Measurements from ENCODE around the gene ITGA3.

The ITGA3 gene

DNA sequence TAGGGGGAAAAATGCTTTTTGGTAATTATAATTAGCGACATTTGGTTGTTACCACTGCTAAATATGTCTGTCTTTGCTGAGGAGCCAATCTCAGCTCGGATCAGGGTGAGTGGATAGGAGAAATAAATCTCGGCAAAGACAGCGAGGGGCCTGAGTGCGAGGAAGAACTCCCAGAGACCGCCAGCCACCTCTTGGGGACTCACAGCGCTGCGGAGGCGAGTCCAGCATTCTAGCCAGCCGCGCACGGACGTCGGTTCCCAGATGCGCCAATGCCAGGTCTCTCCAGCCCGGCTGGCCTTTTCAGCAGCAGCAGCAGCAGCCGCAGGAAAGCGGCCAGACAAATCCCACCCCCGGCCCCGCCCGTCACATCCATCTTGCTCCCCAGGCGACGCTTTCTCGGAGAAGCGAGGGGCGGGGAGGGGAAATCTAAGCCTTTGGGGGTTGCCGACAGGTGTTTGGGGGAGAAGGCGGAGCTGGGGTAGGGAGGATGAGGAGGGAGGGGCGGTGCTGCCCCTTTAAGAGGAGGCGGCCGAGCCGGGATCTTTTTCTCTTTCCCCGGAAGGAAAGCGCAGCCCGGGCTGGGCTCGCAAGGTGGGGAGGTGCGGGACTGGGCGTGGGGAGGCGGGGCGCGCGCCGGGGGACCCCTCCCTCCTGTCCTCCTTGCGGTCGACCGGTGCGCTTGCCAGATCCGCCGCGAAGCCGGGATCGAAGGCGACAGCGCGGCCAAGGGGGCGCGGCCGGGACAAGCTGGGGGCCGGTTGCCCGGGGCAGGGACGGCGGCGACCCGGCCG is at the start of gene ITGA3:
ITGA3 (plus strand) TSS at position 685 of the 791 bp plus-strand sequence. CDS start 330 bp downstream, outside the sequence.
- DNase-seq (ENCODE audit: low read depth), result peak; percentile 90

DNA sequence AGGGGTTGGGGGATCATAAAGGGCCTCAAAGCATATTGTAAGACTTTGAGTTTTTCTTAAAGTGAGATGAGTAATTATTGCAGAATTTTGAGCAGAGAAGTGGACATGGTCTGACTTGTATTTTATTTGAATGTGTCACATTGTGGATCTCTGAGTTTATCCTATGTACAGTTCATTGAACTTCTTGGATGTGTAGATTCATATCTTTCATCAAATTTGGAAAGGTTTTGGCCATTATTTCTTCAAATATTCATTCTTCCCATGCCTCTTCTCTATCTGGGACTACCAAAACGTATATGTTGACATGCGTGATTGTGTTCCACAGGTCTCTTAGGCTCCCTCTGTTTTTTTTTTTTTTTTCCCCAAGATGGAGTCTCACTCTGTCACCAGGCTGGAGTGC is 46.6 kb upstream of the ITGA3 start:
- DNase-seq (ENCODE audit: low read depth), result no peak

DNA sequence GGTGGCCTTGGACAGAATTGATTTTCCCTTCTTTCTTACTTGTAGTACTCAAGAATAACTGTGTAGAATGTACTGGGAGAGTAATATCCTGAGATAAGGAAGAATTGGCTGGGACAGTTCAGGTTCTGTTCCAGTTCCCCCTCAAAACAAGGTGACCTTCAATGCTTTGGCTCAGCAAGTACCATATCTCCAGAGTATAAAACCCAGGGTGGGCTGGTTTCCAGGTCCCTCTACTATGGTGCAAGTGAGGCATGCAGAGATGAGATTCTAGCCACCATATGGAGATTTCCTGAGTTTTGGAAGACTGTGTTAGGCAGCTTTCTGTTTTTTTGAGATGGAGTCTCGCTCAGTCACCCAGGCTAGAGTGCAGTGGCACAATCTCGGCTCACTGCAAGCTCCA is 42.8 kb upstream of the ITGA3 start:
- no peak for DNase-seq (ENCODE audit: low read depth)

DNA sequence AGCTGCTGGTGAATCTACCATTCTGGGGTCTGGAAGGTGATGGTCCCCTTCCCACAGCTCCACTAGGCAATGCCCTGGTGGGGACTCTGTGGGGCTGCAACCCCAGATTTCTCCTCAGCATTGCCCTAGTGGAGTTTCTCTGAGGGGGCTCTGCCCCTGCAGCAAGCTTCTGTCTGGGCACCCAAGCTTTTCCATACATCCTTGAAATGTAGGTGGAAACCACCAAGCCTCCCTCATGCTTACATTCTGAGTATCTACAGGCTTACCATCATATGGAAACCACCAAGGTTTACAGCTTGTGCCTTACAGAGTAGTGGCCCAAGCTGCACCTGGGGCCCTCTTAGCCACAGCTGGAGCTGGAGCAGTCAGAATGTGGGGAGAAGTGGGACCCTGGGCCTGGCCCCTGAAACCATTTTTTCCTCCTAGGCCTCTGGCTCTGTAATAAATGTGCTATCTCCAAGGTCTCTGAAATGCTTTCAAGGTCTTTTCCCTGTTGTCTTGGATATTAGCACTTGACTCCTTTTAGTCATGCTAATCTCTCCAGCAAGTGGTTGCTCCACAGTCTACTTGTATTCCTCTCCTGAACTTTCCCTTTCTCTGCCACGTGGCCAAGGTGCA is 41.3 kb upstream of the ITGA3 start:
- no peak for DNase-seq (ENCODE audit: low read depth)

DNA sequence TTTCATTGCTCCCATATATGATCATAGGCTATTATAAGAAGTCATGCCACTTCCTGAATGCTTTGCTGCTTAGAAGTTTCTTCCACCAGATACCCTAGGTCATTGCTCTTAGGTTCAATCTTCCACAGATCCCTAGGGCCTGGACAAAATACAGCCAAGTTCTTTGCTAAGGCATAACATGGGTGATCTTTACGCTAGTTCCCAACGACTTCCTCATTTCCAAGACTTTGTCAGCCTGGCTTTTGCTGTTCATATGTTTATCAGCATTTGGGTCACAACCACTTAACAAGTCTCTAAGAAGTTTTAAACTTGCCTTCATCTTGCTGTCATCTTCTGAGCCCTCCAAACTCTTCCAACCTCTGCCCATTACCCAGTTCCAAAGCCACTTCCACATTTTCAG is 40.8 kb upstream of the ITGA3 start:
- DNase-seq (ENCODE audit: low read depth), result no peak

DNA sequence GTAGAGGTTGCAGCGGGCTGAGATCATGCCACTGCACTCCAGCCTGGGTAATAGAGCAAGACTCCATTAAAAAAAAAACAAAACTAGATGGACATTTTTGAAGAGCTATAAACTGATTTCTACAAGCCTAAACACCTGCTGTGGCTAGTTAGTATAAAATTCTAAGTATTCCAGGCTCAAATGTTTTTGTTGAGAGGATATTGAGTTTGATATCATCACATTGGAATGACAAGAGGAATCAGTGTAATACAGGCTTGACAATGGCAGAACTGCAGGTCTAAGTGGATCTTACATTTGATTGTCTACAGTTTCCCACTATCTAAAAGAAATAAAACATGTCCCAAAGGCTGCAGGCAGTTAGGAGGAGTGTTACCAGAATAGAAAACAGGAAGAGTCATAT is 37.0 kb upstream of the ITGA3 start:
- no peak for DNase-seq (ENCODE audit: low read depth)

DNA sequence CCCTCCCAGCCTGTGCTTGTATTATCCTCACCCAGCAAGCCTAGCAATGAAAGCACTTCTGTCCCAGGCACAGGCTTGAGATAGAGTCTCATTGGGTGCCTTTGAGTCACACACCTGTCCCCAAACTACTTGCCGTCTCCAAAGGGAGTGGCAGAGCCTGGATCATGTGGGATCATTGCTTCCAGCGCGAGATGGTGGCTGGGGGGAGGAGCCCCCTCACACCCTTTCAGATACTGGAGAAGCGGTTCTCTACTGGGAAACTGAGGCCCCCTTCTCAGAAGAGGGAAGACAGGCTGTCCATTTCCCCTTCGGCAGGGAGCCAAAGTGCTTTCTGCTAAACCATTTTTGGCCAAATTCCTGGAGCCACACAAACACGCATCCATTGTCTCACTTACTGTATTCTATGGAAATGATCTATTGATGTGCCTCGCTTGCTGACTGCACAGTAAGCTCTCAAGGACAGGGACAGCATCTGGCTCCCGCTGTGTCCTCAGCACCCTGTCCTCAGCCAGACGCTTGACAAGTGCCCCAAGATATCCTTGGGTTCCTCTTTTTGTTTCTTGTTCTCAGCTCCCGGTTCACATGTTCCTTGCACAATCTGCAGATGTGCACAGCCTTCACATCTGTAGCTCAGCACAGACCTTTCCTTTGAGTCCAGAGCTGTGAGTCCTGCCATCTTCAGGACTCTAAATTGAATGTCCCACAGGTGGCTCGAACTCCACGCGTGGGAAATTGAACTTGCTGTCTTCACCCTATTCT is 34.9 kb upstream of the ITGA3 start:
- no peak for DNase-seq (ENCODE audit: low read depth)

DNA sequence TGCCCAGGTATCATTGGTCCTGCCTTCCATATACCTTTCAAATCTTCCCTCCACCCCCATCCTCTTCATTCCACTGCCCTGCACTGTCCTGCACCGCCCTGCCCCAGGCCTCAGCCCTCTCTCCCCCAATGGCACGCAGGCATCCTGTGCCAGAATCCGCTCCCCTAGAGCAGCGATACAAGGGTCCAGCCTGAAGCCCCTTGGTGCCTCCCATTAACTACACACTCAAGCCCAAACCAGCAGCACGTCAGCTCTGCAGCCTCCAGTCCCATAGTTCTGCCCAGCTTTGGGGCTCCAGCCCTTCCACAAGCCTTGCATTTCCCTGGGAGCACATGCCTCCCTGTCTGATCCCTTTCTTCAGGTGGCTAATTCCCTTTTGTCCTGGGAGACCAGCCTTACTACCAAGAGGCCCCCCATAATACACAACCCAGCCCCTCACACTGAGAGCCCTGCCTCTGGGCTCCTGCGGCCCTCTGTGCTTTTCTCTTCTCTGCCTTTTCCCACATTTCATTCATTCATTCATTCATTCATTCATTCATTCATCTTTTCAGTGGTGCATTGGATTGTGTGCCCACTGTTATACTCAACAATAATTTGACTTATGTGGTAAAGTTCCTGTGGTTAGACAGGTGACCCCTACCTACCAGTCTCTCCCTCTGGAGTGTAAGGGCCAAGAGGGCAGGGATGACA is 34.1 kb upstream of the ITGA3 start:
- no peak for DNase-seq (ENCODE audit: low read depth)

DNA sequence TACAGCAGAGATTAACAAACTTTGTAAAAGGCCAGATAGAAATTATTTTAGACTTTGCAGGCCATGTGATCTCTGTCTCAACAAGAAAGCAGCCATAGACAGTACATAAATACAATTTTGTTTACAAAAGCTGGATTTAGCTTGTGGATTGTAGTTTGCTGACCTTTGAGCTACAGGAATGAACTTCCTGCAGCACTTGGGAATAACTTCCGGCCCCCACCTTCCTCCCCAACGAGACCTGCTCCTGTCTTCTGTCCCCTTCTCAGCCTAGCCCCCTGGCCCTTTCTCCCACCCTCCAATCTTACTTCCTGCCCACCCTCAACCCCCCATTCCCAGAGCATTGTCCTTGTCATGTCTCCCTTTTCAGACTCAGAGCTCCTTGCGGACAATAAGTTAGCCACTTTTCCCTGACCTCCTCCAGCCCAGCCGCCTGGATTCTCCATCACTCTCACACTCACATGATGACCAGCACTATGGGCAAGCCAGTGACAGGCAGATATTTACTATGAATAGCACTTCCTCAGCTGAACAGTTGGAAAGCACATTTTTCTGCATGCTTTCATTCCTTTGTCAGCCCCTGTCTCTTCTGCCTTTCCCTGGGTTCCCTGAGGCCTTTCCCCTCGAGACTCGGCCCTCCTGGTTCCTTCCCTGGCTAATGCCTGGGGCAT is 33.3 kb upstream of the ITGA3 start:
- no peak for DNase-seq (ENCODE audit: low read depth)

DNA sequence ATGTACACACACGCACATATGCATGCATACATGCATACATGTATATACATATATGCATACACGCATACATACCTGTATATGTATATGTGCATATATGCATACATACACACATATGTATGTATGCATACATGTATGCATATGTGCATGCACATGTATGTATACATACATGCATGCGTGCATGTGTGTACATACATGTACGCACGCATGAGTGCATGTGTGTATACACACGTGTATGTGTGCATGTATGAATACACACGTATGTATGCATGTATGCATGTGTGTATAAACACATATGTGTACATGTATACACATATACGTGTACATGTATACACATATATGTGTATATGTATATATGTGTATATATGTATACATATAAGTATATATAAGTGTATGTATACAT is 32.4 kb upstream of the ITGA3 start:
- DNase-seq (ENCODE audit: low read depth), result no peak

DNA sequence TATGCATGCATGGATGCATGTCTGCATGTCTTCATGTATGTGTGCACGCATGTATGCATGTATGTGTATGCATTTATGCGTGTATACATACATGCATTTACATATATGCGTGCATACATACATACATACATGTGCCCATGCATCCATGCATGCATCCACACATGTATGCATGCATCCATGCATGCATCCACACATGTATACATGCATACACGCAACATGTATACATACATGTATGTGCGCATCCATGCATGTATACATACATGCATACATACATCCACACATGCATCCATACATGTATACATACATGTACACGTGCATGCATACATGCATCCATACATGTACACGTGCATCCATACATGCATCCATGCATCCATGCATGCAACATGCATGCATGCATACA is 31.1 kb upstream of the ITGA3 start:
- no peak for DNase-seq (ENCODE audit: low read depth)

DNA sequence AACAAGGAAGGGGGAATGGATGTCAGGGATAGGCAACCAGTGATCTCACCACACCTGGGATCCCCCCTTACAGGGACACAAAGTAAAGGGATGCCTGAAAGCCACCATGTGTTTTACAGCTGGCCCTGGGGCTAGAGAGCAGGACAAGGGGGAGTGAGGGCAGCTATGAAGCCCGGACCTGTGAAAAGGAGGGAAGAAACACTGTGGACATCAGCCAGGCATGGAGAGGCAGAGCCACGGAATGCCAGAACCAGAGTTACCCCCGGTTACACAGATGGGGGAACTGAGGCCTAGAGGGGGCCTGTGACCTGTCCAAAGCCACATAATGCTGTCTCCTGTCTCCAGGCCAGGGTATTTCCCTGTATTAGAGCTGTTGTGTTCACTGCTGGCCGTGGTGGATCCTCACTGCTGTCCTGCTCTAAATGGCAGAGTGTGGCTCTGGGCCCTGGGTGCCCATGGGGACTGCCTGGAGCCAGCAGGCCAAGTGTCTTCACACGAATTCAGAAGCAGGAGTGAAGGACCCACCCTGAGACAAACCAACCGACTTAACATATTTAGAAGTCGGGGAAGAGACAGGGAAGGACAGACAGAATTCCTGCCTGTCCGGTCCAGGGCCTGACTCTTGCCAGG is 29.7 kb upstream of the ITGA3 start:
- no peak for DNase-seq (ENCODE audit: low read depth)

DNA sequence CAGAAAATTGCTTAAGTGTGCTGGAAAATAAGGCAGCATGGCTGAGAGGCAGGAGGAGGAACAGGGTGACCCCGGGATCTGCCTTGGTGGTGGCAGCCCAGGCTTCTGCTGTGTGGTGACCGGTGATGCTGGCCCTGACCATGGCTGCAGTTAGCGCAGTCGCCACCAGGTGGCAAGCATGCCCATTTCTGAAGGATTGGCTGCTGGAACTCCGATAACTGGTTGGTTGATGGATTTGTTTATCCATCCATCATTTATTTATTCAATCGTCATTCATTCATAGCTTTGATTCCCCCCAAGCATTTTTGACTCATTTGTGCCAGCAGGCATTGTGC is 29.1 kb upstream of the ITGA3 start:
- DNase-seq (ENCODE audit: low read depth), result peak; percentile 74

DNA sequence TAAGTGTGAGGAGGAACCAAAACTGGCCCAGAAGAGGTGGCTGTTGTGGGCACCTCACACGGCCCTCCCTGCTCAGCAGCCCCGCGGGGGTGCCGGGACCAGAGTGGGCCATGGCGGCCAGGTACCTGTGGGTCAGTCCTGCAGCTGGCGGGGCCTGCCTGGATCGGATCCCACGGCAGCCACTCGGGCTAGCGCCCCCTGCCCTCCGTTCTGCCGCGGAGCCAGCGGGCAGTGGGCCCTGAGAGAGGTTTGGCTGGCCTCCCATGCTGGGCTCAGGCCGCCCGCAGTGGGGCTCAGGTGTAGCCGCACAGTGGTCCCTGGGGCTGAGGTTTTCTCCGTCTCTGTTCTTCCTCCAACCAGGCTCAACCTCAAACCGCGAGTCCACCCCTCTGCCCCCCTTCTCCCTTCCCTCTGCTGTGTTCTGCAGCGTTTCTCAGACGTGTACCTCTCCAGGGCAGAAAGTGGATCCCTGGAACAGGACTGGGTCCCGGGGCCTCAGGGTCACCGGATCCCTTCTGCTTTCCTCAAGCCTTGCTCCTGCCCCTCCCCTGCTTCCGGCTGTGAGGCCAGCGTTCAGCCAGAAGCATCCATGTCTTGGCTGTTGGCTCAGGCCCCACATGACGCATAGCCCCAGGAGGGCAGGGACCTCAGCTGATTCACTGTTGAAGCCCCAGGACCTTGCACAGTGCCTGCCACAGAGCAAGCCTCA is 28.6 kb upstream of the ITGA3 start:
- peak; percentile 91 for DNase-seq (ENCODE audit: low read depth)

DNA sequence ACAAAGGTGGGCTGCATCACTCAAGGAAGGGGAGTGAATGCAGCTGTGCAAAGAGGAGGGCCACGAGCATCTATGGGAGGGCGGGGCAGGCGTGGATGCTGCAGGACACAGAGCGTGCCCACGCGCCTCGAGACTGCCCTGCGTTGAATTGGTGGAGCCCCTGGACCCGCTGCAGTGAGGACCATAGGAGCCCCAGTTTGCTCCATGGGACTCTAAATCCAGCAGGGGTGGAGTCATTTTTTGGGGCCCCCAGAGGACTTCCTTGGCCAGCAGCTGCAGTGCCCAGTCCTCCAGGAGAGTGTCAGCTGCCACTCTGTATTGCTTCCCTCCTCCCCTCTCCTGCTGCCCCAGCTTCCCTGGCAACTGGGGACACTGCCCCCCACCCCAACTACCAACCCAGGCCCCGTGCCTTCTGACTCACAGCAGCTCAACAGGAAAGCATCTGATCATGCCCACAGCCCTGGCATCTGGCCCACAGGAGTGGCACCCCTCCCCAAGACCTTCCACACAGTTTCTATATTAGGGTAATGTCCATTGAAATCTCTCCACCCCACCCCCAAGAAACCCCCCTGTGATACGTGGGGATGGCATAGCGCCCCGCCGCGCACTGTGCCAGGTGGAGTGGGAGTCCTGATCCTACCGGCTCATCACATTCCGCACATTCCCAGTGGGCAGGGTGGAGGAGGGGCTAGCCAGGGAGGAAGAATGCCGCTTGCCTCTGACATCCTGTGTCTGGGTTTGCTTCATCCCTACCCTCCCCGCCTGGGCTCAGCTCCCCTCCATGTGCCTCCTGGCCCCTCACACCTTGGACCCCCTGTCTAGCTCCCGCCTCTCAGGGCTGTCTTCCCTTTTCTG is 27.8 kb upstream of the ITGA3 start:
- DNase-seq (ENCODE audit: low read depth), result peak; percentile 71

DNA sequence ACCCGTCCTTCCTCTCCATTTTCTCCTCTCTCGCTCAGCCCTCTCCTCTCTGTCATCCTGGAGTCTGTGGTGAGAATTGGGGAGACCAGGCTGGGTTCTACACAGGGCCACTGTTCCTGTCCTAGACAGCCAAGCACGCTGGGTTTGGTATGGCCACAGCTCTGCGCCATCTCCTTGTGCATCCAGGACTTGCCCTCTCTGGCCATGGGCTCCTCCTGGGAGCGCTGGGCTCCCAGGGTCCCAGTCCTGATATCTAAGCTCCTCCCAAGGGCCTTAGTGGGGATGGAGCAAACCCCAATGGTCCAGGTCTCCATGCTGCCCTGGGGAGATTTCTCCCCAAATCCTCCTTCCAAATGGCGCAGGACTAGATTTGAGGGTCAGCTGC is 27.2 kb upstream of the ITGA3 start:
- no peak for DNase-seq (ENCODE audit: low read depth)

DNA sequence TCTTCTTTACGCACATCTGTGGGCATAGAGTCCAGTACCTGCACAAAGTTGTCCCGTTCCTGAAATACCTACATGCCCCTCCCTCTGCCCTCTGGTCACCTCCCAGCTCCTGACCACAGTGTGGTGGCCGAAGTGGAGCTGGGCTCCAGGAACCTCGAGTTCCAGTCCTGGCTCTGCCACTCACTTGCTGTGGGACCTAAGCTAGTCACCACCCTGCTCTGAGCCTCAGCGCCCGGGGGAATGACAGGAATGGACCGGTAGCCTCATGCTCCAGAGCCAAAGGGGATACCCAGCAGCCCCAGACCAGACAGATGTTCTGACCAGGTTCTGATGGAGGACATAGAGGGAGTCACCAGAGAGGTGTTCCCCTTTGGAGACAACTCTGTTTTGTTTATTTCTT is 26.7 kb upstream of the ITGA3 start:
- no peak for DNase-seq (ENCODE audit: low read depth)

DNA sequence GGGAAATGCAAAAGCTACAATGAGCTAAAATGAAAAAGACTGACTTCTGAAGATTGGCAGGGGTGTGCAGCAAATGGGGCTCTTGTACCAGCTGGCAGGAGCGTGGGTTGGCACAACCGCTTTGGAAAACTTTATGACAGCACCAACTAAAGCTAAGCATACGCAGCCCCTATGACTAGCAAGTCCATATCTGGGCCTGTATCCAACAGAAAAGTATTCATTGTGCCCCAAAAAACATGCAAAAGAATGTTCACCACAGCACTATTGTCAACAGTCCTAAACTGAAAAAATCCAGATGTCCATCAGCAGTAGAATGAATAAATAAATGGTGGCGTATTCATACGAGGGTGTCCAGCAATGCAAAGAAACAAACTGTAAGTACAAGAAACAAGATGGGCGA is 22.6 kb upstream of the ITGA3 start:
- peak; percentile 86 for DNase-seq (ENCODE audit: low read depth)

DNA sequence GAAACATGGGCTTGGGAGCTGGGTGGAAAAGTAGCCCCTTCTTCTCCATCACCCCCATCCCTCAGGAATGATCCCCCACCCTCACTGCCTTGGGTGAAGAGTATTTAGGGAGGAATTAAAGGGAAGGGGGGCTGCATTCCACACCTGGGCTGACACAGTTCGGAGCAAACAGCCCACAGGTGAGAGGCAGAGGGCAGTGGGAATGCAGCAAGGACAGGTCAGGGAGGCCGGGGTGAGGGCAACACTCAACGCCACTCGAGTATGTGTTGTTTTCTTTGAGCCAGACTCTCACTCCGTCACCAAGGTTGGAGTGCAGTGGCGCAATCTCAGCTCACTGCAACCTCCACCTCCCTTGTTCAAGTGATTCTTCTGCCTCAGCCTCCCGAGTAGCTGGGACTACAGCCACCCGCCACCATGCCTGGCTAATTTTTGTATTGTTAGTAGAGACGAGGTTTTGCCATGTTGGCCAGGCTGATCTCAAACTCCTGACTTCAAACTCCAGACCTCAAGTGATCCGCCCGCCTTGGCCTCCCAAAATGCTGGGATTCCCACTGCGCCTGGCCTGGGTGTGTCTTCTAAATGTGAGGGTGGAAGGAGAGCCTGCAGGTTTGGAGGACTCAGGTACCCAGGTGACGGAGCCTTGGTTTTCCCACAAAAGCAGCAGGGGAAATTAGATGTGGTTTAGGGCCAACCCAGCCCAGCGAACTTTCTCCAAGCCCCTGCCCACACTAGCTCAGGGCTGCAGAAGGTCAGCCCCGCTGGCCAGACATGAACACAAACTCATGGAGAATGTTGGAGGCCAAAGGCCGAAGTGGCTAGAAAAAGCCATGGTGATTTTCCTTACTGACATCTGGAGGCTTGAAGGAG is 21.2 kb upstream of the ITGA3 start:
- DNase-seq (ENCODE audit: low read depth), result no peak

All from fibroblast of gingiva (primary cell).